Colonic mucosa (tissue), 4 donors: ENCODE results near the gene CDK6. TPM values are rescaled to one million over a fixed set of nuclear protein-coding genes. Genes with fewer than 3 reads are reported as not detected.
"Not testable (repeated sequence)": the region's sequence is repeated elsewhere in the genome, so short reads cannot be mapped to it uniquely, and the experiment has no call there.

ENCODE experiments used
- DNase-seq: peaks from one replicate; pipeline ENCODE4 v3.0.0-alpha.2; 2020
- H3K27ac ChIP-seq: fragments of 200-600 bp; one replicate; pipeline ENCODE4 v1.8.0; 2021
- H3K27me3 ChIP-seq: fragments of 200-600 bp; one replicate; pipeline ENCODE4 v1.8.0; 2021
- H3K36me3 ChIP-seq: fragments of 200-600 bp; one replicate; pipeline ENCODE4 v1.8.0; 2021
- H3K4me1 ChIP-seq: fragments of 200-600 bp; one replicate; pipeline ENCODE4 v1.8.0; 2021; ENCODE audit warnings: mild to moderate bottlenecking
- H3K4me3 ChIP-seq: fragments of 200-600 bp; one replicate; pipeline ENCODE4 v1.8.0; 2021
- H3K9ac ChIP-seq, 2 donors: one replicate each; pipeline ENCODE4 v1.7.0; 2013; ENCODE audit warnings: control low read depth in 2 of 2, low read depth in 2 of 2, low read length in 2 of 2
- H3K9me3 ChIP-seq: fragments of 200-600 bp; one replicate; pipeline ENCODE4 v1.8.0; 2021
- CTCF ChIP-seq: fragments of 200-600 bp; IDR thresholded peaks from one replicate; pipeline ENCODE4 v1.8.0; 2022; ENCODE audit warnings: antibody characterized with exemption, mild to moderate bottlenecking
- intact Hi-C: fragments of 100-400 bp; cut with DNase I; formaldehyde crosslinking; loops from one replicate; pipeline ENCODE4 v1.14.1; 2022
- total RNA-seq, 2 donors: library from RNA; stranded (reverse); fragmentation: NEBNext Ultra II Directional in 1 of 2; extraction: Animal tissue kit (Norgen Biotek cat#: 25700) in 1 of 2; gene quantifications; one replicate each; pipeline ENCODE4 v1.2.1, GENCODE V29; 2021
- donor health status: healthy.
- donor health status: DM: no; HTN: no; CAD: no.
- donor health status: DM: no; HTN: no; CAD: no.

Gene CDK6
- total RNA-seq, 2 donors from 2014 or later, result 37.1 to 55.4 TPM

- no peak for TF ChIP-seq CTCF
- Histone ChIP-seq H3K27ac (no peak overlapping the region), H3K4me1 (peaks cover 8% of the 10 kb centered on the region), H3K9me3 (no peaks in the 10 kb centered on the region), H3K36me3 (no peaks in the 10 kb centered on the region), H3K4me3 (no peak overlapping the region), H3K9ac (no peak overlapping the region), H3K27me3 (no peaks in the 10 kb centered on the region)
- DNase-seq, result no peak
- intact Hi-C loops, result no loop called here
These were observed 73.5 kb downstream of the CDK6 start for GRCh38 chr7:92762851-92763250.

GRCh38 chr7:92761391-92762097, 74.8 kb downstream of the CDK6 start:
- H3K4me3 ChIP-seq, result no peak overlapping the region
- no peak overlapping the region for H3K9ac ChIP-seq
- DNase-seq, result no peak
- H3K27ac ChIP-seq, result no peak overlapping the region
- H3K36me3 ChIP-seq, result no peaks in the 10 kb centered on the region
- no peaks in the 10 kb centered on the region for H3K27me3 ChIP-seq
- intact Hi-C loops, result no loop called here
- no peak for TF ChIP-seq CTCF
- H3K4me1 ChIP-seq, result peaks cover 2% of the 10 kb centered on the region
- no peaks in the 10 kb centered on the region for H3K9me3 ChIP-seq

GRCh38 chr7:92758796-92759431, 77.5 kb downstream of the CDK6 start:
- Histone ChIP-seq H3K4me3 (no peak overlapping the region), H3K27ac (no peak overlapping the region), H3K4me1 (no peaks in the 10 kb centered on the region), H3K36me3 (no peaks in the 10 kb centered on the region), H3K27me3 (no peaks in the 10 kb centered on the region), H3K9ac (no peak overlapping the region), H3K9me3 (no peaks in the 10 kb centered on the region)
- no peak for TF ChIP-seq CTCF
- DNase-seq, result no peak
- intact Hi-C loops, result no loop called here

- intact Hi-C loops, H3K27me3 ChIP-seq, H3K9me3 ChIP-seq, H3K27ac ChIP-seq, H3K4me1 ChIP-seq, H3K4me3 ChIP-seq, H3K36me3 ChIP-seq, DNase-seq, H3K9ac ChIP-seq: not testable (repeated sequence)
These were observed 79.0 kb downstream of the CDK6 start for GRCh38 chr7:92757311-92757910.

- no peaks in the 10 kb centered on the region for H3K36me3 ChIP-seq
- no peaks in the 10 kb centered on the region for H3K9me3 ChIP-seq
- no peak overlapping the region for H3K9ac ChIP-seq
- intact Hi-C loops, result no loop called here
- TF ChIP-seq CTCF, result no peak
- H3K27ac ChIP-seq, result no peak overlapping the region
- H3K27me3 ChIP-seq, result no peaks in the 10 kb centered on the region
- no peak overlapping the region for H3K4me3 ChIP-seq
- DNase-seq, result no peak
- no peaks in the 10 kb centered on the region for H3K4me1 ChIP-seq
These were observed 80.7 kb downstream of the CDK6 start for GRCh38 chr7:92755680-92756079.
